HG02798 (cell line): ENCODE measurements around the gene TUNAR.

Experiments
- ATAC-seq: cut with Tn5 transposase; IDR thresholded peaks from one replicate; pipeline ENCODE4 v1.9.1; 2021; ENCODE audit warnings: mild to moderate bottlenecking; ENCODE audit not compliant: unreplicated experiment, poor library complexity

TUNAR gene

GRCh38 chr14:95876761-95877538, at the start of gene TUNAR:
TUNAR (plus strand) TSS chr14:95876832.
- no peak for ATAC-seq

GRCh38 chr14:95828649-95829265, 47.9 kb upstream of the TUNAR start:
- ATAC-seq = no peak

GRCh38 chr14:95829321-95829720, 47.3 kb upstream of the TUNAR start:
- no peak for ATAC-seq

GRCh38 chr14:95830386-95830785, 46.2 kb upstream of the TUNAR start:
- ATAC-seq = no peak

- ATAC-seq = no peak
These were observed 45.6 kb upstream of the TUNAR start for GRCh38 chr14:95831041-95831440.

GRCh38 chr14:95831468-95831867, 45.2 kb upstream of the TUNAR start:
- ATAC-seq = no peak

GRCh38 chr14:95832012-95832411, 44.6 kb upstream of the TUNAR start:
- ATAC-seq = no peak

GRCh38 chr14:95833429-95833828, 43.2 kb upstream of the TUNAR start:
- ATAC-seq = no peak

- no peak for ATAC-seq
These were observed 42.1 kb upstream of the TUNAR start for GRCh38 chr14:95834496-95834895.

- ATAC-seq = no peak
These were observed 41.4 kb upstream of the TUNAR start for GRCh38 chr14:95835121-95835730.

GRCh38 chr14:95838862-95839261, 37.8 kb upstream of the TUNAR start:
- ATAC-seq = no peak

- no peak for ATAC-seq
These were observed 36.4 kb upstream of the TUNAR start for GRCh38 chr14:95840094-95840700.

- ATAC-seq = no peak
These were observed 35.0 kb upstream of the TUNAR start for GRCh38 chr14:95841668-95842067.

GRCh38 chr14:95849761-95850160, 26.9 kb upstream of the TUNAR start:
- ATAC-seq = no peak

GRCh38 chr14:95850429-95850828, 26.2 kb upstream of the TUNAR start:
- no peak for ATAC-seq

GRCh38 chr14:95855606-95856005, 21.0 kb upstream of the TUNAR start:
- ATAC-seq = no peak

GRCh38 chr14:95857275-95857674, 19.4 kb upstream of the TUNAR start:
- no peak for ATAC-seq

GRCh38 chr14:95858893-95859292, 17.7 kb upstream of the TUNAR start:
- ATAC-seq = no peak

GRCh38 chr14:95862243-95862642, 14.4 kb upstream of the TUNAR start:
- ATAC-seq = no peak

GRCh38 chr14:95863295-95863694, 13.3 kb upstream of the TUNAR start:
- ATAC-seq = no peak

- no peak for ATAC-seq
These were observed 6.9 kb upstream of the TUNAR start for GRCh38 chr14:95869776-95870175.
